LNCaP clone FGC (cell line): ENCODE measurements around the gene NDFIP2.

Experiments
- DNase-seq: peaks from one replicate; pipeline ENCODE4 v3.0.0-alpha.2; 2011; ENCODE audit warnings: low read depth
- H3K4me3 ChIP-seq: 2 replicates; pipeline ENCODE4 v1.5.1; 2011; ENCODE audit warnings: mild to moderate bottlenecking, low read depth, low read length, control low read depth
- TF ChIP-seq, protein P1 (sequence below): IDR thresholded peaks from 2 replicates; pipeline ENCODE4 v1.5.1; 2012; ENCODE audit warnings: mild to moderate bottlenecking; ENCODE audit not compliant: control insufficient read depth, insufficient read depth; ENCODE audit errors: extremely low read depth

The NDFIP2 gene

GRCh38 chr13:79457390-79457789 lies 23.6 kb upstream of the NDFIP2 start:
- no peak for DNase-seq
- H3K4me3 ChIP-seq, result no peak overlapping the region
- TF ChIP-seq, protein P1, sequence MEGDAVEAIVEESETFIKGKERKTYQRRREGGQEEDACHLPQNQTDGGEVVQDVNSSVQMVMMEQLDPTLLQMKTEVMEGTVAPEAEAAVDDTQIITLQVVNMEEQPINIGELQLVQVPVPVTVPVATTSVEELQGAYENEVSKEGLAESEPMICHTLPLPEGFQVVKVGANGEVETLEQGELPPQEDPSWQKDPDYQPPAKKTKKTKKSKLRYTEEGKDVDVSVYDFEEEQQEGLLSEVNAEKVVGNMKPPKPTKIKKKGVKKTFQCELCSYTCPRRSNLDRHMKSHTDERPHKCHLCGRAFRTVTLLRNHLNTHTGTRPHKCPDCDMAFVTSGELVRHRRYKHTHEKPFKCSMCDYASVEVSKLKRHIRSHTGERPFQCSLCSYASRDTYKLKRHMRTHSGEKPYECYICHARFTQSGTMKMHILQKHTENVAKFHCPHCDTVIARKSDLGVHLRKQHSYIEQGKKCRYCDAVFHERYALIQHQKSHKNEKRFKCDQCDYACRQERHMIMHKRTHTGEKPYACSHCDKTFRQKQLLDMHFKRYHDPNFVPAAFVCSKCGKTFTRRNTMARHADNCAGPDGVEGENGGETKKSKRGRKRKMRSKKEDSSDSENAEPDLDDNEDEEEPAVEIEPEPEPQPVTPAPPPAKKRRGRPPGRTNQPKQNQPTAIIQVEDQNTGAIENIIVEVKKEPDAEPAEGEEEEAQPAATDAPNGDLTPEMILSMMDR, result no peak

- H3K4me3 ChIP-seq, result no peak overlapping the region
- TF ChIP-seq, protein P1, result no peak
- DNase-seq, result no peak
Measured at GRCh38 chr13:79457948-79458347, 23.0 kb upstream of the NDFIP2 start.

GRCh38 chr13:79458436-79458835 lies 22.5 kb upstream of the NDFIP2 start:
- H3K4me3 ChIP-seq, result no peak overlapping the region
- no peak for DNase-seq
- TF ChIP-seq, protein P1, result no peak

GRCh38 chr13:79459906-79460305 lies 21.0 kb upstream of the NDFIP2 start:
- TF ChIP-seq, protein P1, result no peak
- H3K4me3 ChIP-seq, result no peak overlapping the region
- no peak for DNase-seq

- no peak for DNase-seq
- TF ChIP-seq, protein P1, result no peak
- H3K4me3 ChIP-seq, result no peak overlapping the region
Measured at GRCh38 chr13:79462895-79463294, 18.1 kb upstream of the NDFIP2 start.

DNA sequence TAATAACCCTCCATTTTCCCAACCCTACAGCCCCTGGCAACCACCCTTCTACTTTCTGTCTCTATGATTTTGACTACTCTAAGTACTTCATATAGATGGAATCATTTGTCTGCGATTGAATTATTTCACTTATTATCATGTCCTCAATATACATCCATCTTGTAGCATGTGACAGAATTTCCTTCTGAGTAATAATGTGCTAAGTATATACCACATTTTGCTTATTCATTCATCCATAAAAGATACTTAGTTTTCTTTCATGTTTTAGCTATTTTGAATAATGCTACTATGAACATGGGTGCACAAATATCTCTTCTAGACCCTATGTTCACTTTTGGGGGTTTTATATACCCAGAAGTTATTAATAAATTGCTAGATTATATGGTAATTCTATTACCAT lies 17.4 kb upstream of the NDFIP2 start:
- TF ChIP-seq, protein P1, result no peak
- DNase-seq, result no peak
- no peak overlapping the region for H3K4me3 ChIP-seq

GRCh38 chr13:79466872-79467271 lies 14.1 kb upstream of the NDFIP2 start:
- TF ChIP-seq, protein P1, result no peak
- no peak overlapping the region for H3K4me3 ChIP-seq
- DNase-seq, result no peak
